Transverse colon (tissue), 3 donors: ENCODE results near the gene FAM9C.

Experiments used
- CTCF ChIP-seq, 5 experiments: fragments of 200-600 bp in 3 of 5; fragments of 450-650 bp in 2 of 5; sonication (generic) in 3 of 5; IDR thresholded peaks; 1 replicate in 2 of 5; 2 replicates in 3 of 5; pipeline ENCODE4 v1.5.1; 2016 to 2017; ENCODE audit warnings: antibody characterized with exemption in 5 of 5, inconsistent platforms in 3 of 5, mild to moderate bottlenecking in 2 of 5, moderate library complexity in 1 of 5
- POLR2A ChIP-seq: fragments of 450-650 bp; IDR thresholded peaks from one replicate; pipeline ENCODE4 v1.6.1; 2016; ENCODE audit warnings: antibody characterized with exemption, mild to moderate bottlenecking, moderate library complexity

- TF ChIP-seq CTCF (IDR thresholded peaks at IDR 0.05) (no peak), POLR2A (no peak)
Observed at GRCh38 chrX:13078739-13079444, 34.5 kb upstream of the FAM9C start.
